Activated T-cell treated with anti-CD3 and anti-CD28 coated beads for 4 hours (primary cell): ENCODE measurements around the gene GAS6.
"Not testable (repeated sequence)": the region's sequence is repeated elsewhere in the genome, so short reads cannot be mapped to it uniquely, and the experiment has no call there.

ENCODE experiments used
- DNase-seq: peaks from one replicate; pipeline ENCODE4 v3.0.0-alpha.2; 2020

GAS6 gene

DNA sequence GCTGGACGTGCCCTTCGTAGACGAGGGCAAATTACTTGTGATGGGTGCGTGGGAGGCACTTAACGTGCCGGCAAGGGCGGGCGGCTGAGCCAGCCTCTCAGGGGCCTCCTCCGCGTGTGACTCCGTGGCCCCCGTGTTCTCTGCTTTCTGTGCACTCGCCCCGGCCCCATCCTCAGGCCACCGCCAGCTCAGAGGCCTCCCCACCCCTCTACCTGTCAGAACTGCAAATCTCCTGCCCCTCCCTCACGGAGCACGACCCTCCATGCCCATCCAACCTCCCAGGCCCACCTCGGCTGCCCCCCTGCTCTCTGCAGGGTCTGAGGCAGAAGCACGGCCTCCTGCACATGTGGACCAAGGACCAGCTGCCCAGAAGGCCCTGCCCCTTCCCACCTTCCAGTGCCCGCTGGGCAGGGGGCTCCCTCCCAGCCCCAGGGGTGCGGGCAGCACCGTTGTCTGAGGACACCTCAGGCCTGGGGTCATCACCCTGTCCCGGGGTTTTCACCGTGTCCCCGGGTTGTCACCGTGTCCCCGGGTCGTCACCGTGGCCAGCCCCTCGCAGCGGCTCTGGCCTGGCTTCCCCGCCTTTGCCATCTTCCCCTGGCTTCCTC, 60.4 kb downstream of the GAS6 start:
- no peak for DNase-seq

DNA sequence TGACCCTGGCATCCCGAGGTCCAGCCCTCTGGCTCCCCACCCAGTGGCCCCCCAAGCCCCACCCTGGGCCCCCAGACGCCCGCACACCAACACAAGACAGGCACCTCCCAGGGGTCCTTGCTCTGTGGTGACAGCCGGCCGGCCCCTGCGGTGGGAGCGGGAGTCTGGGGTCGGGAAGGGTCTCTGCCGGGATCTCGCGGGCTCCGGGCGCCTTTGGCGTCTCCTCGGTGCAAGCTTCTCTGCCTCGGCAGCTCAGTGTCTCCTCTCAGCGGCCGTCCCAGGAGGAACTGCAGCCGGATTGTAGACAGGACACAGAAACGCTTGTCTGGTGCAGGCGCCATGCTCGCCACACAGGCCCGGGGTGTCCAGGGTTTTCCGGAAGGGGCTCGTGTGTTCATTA, 61.1 kb downstream of the GAS6 start:
- no peak for DNase-seq

DNA sequence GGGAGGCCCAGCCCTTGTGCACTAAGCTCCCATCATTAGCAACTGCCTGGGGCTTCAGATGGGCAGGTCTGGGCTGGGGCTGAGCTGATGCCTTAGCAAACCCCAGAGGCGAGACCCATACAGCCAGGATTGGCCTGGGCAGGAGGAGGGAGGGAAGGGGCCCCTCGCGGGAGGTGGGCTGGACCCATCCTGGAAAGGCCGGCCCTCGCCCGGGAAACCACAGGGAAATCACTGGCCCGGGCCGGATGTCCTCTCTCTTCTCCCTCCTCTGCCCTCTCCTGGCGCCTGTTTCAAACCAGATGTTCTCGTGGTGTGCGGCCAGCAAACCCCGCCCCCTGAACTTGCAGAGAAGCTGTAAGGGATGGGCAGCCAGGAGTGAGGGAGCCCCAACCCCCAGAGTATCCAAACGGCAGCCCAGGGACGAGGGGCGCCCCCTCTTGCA, 61.8 kb downstream of the GAS6 start:
- DNase-seq = no peak

DNA sequence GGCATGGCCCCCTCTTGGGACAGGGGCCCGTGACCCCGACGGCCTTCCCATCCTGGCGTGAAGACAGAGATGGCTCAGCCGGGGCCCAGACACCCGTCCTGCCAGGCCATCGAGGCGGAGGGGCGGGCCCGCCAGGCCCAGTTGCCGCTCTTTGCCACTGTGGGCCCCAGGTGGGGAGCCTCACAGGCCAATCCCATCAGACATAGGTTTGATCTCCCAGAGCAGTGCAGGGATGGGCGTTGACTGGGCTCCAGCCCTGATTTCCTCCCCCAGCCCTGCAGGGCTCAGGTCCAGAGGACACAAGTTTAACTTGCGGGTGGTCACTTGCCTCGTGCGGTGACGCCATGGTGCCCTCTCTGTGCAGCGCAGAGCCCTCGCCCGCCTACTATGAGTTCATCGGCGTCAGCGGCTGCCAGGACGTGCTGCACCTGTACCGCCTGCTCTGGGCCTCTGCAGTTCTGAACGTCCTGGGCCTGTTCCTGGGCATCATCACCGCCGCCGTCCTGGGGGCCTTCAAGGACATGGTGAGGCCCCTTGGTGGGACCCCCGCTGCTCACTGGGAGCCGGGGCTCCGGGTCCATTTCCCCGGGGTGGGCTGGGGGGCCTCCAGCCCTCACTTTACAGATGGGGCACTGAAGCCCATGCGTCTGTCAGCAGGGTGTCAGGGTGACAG, 62.5 kb downstream of the GAS6 start:
- no peak for DNase-seq

DNA sequence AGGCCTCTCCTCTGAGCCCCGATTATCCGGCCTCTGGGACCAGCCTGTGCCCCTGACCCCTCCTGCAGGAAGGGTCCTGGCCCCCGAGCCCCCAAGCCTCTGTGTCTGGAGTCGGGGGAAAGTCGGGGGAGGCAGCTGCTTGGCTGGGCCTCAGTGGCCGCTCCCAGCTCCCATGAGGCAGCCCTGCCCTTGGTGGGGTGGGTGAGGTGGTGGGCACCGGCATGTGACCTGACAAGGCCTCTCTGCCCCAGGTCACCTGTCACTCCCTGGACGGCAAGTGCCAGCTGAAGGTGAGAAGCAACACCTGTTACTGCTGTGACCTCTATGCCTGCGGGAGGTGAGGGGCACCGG, 63.3 kb downstream of the GAS6 start:
- DNase-seq = no peak

DNA sequence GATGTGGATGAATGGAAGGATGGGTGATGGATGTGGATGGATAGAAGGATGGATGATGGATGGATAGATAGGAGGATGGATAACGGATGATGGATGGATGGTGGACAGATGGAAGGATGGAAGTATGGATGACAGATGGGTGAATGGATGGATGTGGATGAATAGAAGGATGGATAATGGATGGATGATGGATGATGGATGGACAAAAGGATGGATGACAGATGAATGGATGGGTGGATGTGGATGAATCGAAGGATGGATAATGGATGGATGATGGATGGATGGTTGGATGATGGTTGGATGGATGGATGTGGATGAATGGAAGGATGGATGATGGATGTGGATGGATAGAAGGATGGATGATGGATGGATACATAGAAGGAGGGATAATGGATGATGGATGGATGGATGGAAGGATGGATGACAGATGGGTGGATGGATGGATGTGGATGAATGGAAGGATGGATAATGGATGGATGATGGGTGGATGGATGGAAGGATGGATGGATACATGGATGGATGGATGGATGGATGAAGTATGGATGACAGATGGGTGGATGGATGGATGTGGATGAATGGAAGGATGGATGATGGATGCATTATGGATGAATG, 65.6 kb downstream of the GAS6 start:
- DNase-seq = no peak

DNA sequence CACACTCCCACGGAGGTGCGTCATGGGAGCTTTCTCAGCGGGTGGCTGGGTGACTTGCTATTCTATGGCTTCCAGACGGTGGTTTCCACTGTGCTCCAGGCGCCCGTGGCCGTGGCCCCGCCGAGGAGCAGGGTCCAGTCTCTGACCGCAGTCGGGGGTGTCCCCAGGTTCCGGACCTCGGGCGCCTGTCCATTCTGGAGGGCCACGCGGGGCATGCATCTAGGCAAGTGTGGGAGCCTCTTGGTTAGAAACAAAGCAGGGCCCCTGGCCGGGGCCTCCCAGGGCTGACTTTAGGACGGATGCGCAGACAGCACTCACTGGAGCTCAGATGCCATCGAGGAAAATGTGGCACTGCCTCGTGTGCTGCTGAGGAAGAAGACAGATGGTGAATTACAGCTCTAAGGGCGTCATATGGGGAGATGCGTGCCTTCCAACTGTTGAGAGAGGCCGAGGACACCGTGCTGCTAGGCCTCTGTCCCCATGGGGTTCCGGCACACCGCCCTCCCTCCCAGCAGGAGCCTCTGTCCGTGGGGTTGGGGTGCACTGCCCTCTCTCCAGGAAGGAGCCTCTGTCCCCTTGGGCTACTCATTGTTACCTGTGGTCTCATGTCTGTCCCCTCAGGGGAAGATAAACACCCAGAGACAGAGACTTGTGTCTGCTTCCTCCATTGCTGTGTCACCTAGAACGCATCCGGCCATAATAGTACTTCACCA, 66.8 kb downstream of the GAS6 start:
- no peak for DNase-seq

DNA sequence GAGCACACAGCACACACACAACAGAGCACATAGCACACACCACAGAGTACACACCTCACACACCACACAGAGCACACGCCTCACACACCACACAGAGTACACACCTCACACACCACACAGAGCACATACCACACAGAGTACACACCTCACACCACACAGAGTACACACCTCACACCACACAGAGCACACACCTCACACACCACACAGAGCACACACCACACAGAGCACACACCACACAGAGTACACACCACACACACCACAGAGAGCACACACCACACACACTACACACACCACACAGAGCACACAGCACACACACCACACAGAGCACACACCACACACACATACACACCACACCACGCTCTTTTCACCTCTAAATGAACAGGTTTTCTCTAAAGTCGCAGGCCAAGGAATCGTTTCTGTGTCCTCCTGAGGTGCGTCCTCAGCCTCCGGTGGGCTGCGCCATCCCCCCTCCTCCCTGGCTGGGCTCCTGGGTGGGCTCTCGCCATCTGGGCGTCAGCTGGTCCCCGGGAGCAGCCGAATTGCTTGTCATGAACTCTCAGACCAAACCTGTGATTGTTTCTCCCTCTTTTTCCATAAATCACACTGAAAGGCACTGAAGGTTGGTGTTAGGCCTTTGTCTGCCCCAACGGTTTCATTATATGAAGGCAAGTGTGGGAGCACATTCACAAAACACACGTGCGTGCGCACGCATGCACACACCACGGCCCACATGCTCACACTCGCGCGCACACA, 67.5 kb downstream of the GAS6 start:
- DNase-seq = no peak

DNA sequence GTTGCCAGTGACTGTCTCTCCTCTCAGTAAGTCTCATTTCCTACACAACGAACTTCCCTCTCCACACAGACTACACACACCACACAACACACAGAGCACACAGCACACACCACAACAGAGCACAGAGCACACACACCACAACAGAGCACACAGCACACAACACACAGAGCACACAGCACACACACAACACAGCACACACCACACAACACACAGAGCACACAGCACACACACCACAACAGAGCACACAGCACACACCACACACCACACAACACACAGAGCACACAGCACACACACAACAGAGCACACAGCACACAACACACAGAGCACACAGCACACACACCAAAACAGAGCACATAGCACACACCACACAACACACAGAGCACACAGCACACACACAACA, 68.5 kb downstream of the GAS6 start:
- not testable (repeated sequence) for DNase-seq

DNA sequence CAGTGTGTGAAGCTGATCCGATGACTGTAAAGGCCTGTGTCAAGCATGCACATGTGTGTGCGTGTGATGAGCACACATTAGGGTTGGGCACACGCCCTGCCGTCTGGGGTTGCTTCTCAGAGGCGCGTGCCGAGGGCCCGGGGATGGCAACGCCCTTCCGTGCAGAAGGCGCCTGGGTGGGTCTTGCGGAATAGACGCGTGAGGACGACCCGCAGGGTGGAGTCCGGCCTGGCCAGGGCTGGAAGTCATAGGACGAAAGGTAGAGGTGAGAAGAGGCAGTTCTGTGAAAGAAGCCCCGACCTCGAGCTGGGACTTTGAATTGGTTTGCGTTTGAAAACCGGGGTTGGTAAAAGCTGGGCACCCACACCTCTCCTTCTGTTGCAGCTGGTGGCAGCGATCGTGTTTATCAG, 69.1 kb downstream of the GAS6 start:
- DNase-seq = no peak

DNA sequence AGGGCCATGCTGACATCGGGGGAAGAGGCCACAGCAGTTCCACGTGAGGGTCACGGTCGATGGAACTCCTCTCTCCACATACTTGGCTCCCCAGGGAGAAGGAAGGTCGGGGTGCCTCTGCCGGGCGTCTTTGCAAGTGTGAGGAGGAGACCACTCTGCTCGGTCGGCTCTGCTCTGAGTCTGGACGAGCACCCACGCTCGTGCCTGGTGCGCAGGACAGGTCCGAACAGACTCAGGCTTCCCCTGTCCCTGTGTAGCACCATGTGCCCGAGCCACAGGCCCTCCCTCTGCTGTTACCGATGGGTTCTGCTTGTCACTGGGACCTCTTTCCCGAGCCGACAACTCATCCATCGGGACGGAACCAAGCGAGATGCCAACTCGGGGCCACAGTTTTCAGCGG, 69.8 kb downstream of the GAS6 start:
- no peak for DNase-seq

DNA sequence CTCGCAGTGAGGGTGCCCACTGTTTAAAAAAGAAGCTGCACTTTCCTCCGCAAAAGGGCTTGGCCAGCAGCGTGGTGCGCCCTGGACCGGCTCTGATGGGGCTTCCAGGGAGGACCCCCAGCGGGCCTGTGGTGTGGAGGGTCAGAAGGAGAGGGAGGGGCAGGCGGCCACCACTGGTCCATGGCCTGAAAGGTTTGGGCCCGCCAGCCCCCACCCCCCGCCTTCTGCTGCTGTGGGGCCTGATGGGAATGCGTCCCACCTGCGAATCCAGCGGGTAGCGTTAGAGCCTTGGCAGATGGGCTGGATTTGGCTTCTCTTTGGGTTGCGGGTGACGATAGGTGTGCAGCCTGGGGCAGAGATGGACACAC, 70.2 kb downstream of the GAS6 start:
- no peak for DNase-seq

DNA sequence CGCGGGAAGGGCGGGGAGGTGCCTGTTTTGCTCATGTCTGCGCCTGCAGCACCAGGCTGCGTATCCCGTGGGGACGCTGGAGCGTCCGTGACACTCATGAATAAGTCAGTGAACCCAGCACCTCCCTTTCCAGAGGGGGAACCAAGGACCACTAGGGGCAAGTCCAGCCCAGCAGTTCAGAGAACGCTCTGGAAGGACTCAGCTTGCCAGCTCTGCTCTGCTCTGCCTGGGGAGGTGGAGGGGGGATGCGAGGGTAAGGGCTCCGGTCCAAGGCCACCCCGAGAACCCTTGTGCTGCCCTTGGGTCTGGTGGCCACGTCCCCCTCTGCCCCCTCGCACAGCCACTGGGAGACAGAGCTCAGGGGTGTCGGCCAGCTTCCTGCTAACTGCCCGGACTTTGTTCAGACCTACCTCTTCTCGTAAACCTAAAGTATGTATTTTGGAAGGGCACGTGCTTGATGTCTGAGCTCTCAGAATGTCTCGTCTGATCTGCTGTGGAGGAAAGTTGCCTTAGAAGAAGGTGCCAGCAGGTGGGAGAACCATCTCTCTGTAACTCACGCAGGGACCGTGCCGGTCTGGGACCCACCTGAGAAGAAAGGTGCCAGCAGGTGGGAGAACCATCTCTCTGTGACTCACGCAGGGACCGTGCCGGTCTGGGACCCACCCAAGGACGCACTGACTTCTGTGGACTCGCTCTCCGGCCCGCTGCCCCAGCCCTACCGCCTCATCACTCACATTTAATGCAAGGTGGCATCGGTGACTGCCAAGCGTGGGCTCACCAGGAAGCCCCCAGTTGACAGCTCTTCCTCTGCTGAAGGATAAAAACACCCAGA, 70.8 kb downstream of the GAS6 start:
- no peak for DNase-seq

DNA sequence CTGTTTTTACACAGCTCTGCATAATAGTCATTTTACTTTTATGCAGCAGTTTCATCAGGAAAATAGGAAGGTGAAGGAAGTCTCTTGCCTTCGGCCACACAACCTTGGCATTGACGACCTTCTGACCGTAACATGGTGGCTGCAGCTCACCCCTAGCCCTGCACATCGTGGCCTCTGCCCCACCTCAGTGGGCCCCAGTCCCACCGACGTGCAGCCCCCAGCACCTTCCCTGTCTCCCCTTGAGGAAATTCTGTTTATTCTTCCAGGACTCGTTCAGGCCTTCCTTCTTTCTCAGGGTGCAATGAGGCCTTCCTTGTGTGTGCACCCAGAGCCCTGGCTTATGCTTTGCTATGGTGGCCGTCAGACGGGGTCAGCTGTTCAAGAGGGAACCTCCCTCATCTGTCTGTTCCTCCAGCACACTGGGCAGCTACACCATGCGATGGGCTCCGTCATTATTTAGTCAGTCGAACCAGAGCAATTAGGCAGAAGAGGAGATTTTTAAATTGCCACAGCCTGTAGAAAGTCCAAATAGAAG, 71.6 kb downstream of the GAS6 start:
- no peak for DNase-seq

DNA sequence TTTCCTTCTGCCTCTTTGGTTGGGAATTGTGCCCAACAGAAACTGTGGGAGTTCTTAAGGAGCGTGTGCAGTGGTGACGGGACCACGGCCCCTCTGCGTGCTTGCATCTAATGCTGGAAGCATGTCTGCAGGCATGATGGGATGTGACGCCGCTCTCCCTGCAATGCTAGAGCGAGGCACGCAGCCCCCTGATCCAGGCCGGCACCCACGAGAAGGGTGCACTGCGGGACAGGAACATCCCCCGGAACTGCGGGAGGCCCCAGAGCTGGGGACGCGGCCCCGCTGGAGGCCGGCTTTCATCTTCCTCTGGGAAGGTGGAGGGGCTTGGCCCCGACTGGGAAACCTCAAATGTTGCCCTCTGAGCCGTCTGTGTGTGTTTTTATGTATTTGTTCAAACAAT, 72.1 kb downstream of the GAS6 start:
- no peak for DNase-seq

DNA sequence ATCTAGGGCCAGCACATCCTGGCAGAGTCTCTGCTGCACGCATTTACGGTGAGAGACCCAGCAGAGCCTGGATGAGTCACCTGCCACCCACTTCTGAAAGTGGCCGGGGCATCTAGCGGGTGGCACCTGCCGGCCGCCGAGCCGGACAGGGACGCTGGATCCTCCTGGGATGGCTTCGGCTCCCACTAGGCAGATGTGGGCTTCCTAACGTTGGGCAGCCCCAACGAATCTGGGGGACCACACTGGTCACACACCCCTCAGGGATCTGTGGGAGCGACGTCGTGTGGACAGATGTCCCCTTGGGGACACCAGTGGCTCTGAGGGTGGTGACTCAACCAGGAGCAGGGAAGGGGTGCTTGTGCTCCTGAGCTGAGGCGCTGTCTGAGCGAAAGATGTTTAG, 72.7 kb downstream of the GAS6 start:
- DNase-seq = no peak

DNA sequence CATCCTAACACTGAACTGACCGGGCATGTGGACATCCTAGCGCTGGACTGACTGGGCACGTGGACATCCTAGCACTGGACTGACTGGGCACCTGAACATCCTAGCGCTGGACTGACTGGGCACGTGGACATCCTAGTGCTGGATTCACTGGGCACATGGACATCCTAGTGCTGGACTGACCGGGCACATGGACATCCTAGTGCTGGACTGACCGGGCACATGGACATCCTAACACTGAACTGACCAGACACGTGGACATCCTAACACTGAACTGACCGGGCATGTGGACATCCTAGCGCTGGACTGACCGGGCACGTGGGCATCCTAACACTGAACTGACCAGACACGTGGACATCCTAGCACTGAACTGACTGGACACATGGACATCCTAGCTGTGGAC, 73.9 kb downstream of the GAS6 start:
- not testable (repeated sequence) for DNase-seq

DNA sequence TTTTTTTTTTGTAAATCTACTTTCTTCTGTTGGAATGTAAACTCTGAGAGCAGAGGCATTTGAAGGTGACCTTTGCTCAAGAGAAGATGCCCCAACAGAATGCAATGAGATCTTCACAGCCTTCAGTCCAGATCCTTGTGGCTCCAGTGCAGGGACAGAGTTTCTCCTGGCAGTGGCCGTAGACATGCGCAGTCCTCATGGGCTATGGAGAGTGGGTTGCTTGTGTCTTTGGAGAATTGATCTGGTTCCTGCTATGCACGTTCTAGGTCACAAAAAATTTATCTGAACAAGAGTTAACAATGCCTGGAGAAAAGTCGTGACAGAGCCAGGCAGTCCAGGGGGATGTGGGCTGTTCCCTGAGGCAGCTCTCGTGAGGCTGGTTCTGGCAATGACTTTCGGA, 74.7 kb downstream of the GAS6 start:
- no peak for DNase-seq

DNA sequence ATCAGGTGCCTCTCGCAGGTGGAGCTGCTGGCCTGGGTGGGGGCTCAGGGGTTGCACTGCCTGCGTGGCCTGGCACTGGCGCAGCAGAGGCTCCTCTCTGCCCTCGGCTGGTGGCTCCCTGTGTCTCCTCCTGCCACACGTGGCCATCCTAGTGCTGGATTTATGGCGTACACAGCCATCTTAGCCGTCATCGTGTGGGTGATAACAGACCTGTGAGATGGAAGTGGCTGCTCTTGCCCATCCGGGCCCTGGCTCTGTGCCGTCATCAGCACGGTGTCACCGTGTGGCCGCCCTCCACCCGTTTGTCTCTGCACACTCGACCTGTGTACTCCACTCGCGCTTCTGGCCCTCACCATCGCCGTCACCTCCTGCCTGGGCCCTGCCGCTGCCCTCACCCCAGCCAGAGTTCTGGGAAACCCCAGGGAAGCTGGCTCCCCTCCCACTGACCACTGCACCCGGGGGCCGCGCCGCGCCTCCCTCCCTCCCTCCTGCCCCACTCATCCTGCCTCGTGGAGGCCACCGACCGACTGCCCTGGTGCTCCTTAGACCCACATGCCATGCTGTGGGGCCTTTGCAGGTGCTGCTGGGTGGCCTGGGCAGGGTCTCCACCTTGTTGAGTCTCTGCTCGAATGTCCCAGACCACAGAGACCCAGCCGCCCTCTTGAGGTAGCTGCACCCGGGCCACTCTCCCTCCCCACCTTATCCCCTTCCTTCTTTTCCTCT, 75.3 kb downstream of the GAS6 start:
- DNase-seq = no peak

DNA sequence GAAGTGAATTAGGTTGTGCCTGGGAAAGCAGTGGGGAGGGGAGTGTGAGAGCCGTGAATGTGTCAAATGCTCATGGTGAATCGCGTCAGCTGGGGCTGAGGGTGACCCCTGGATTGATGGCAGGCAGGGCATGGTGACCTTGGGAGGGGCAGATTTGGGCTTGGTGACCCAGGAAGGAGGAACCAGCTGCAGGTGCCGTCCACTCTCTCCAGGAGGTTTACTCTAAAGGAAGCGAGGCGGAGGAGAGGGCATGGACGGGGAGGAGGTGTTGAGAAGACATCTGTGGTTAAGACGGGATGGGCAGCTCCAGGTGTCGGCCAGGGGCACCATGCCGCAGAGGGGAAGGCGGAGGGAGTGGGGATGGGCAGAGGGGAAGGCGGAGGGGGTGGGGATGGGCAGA, 76.2 kb downstream of the GAS6 start:
- DNase-seq = no peak

DNA sequence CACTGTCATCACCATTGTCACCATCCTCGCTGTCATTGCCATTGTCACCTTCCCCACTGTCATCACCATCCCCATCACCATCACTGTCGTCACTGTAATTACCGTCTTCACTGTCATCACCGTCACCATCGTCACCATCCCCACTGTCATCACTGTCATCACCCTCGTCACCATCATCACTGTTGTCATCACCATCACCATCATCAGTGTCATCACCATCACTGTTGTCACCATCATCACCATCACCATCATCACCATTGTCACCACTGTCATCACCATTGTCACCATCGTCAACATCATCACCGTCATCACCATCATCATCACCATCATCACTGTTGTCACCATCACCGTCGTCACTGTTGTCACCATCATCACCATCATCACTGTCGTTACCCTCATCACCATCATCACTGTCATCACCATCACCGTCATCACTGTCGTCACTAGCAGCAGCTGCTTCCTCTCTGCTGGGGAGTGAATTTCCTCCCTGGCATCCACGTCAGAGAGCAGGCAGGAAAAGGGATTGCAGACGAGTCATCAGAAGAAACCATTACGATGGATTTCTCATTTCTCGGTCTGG, 77.5 kb downstream of the GAS6 start:
- no peak for DNase-seq
